K562 (cell line): ENCODE measurements around the gene CRIP3. TPM values are rescaled to one million over a fixed set of nuclear protein-coding genes. Genes with fewer than 3 reads are reported as not detected.

Experiments
- ATF7 ChIP-seq: fragments of 450-650 bp; IDR thresholded peaks from 2 replicates; pipeline ENCODE4 v1.7.1; 2014; ENCODE audit warnings: mild to moderate bottlenecking, moderate library complexity
- BCLAF1 ChIP-seq, 2 experiments: fragments of 450-650 bp in 1 of 2; IDR thresholded peaks; 2 replicates each; pipeline ENCODE4 v1.6.1; 2011 to 2017; ENCODE audit warnings: low read depth in 2 of 2, antibody characterized with exemption in 1 of 2, borderline replicate concordance in 1 of 2, low read length in 1 of 2, mild to moderate bottlenecking in 1 of 2, mixed read lengths in 1 of 2; ENCODE audit not compliant: control insufficient read depth in 1 of 2
- CTBP1 ChIP-seq: fragments of 450-650 bp; IDR thresholded peaks from 2 replicates; pipeline ENCODE4 v1.6.1; 2016; ENCODE audit warnings: borderline replicate concordance
- HLTF ChIP-seq: fragments of 450-650 bp; IDR thresholded peaks from 2 replicates; pipeline ENCODE4 v1.6.1; 2016
- HNRNPLL ChIP-seq: fragments of 200-400 bp; formaldehyde crosslinking; IDR thresholded peaks from 2 replicates; pipeline ENCODE4 v1.6.1; 2017; ENCODE audit warnings: low read length, low read depth, mild to moderate bottlenecking; ENCODE audit not compliant: poor library complexity, severe bottlenecking
- MAX ChIP-seq: sonication (generic); formaldehyde crosslinking; IDR thresholded peaks from 2 replicates; pipeline ENCODE4 v1.9.0; 2022; ENCODE audit warnings: mild to moderate bottlenecking, missing genetic modification reagents
- NRF1 ChIP-seq, 2 experiments: fragments of 450-650 bp; IDR thresholded peaks in 1 of 2; conservative IDR thresholded peaks in 1 of 2; 2 replicates each; pipeline ENCODE4 v1.6.1; 2014; ENCODE audit warnings: mild to moderate bottlenecking in 2 of 2
- POLR2H ChIP-seq: IDR thresholded peaks from 2 replicates; pipeline ENCODE4 v1.6.1; 2016; ENCODE audit warnings: missing genetic modification characterization, low read depth, mild to moderate bottlenecking, control low read depth, missing compliant biosample characterization, moderate library complexity
- USF2 ChIP-seq: sonication (generic); formaldehyde crosslinking; IDR thresholded peaks from 2 replicates; pipeline ENCODE4 v1.5.0; 2020; ENCODE audit warnings: missing genetic modification reagents
- ZBTB40 ChIP-seq, 2 experiments: fragments of 450-650 bp in 1 of 2; sonication (generic) in 1 of 2; formaldehyde crosslinking in 1 of 2; IDR thresholded peaks; 2 replicates each; pipeline versions ENCODE4 v1.7.1 to v1.9.0; 2016 to 2022; ENCODE audit warnings: inconsistent platforms in 1 of 2, mild to moderate bottlenecking in 1 of 2, missing genetic modification reagents in 1 of 2
- ZFP36 ChIP-seq: fragments of 150-350 bp; IDR thresholded peaks from 2 replicates; pipeline ENCODE4 v1.6.1; 2018; ENCODE audit warnings: low read length, low read depth; ENCODE audit not compliant: partially characterized antibody
- ZKSCAN1 ChIP-seq: fragments of 150-350 bp; IDR thresholded peaks from 2 replicates; pipeline ENCODE4 v1.6.1; 2016; ENCODE audit warnings: low read depth, low read length
- polyA plus RNA-seq, 8 experiments: library from polyadenylated mRNA; depleted of rRNA in 4 of 8; stranded (reverse) in 5 of 8; unstranded in 3 of 8; fragments of >200 nt; fragmentation: Nextera tagmentation in 2 of 8; fragmentation: Illumina TruSeq in 1 of 8; extraction: Ambion mirVana in 2 of 8; extraction: Trizol in 1 of 8; gene quantifications; 2 replicates each; pipeline versions ENCODE4 v1.2.1 to v1.2.3, GENCODE V29; 2011 to 2014; ENCODE audit warnings: inconsistent platforms in 1 of 8, missing spikeins in 1 of 8
- total RNA-seq, 7 experiments: library from RNA; depleted of rRNA in 6 of 7; stranded (reverse); fragments of >200 nt in 6 of 7; fragmentation: Illumina TruSeq in 2 of 7; extraction: Trizol in 2 of 7; gene quantifications; 2 replicates each; pipeline versions ENCODE4 v1.2.1 to v1.2.3, GENCODE V29; 2011 to 2021; ENCODE audit warnings: low replicate concordance in 1 of 7

The CRIP3 gene
- total and polyA plus RNA-seq, 9 of the 15 experiments (the other 6 are each of a cell fraction or from before 2014, with no cell fraction given), result 0.36 to 2.1 (median 0.87) TPM

- TF ChIP-seq BCLAF1 (IDR thresholded peaks at IDR 0.05; ENCODE audit: borderline replicate concordance in 1 of 2, control insufficient read depth in 1 of 2, low read depth in 2 of 2, low read length in 1 of 2) (no peak), ATF7 (no peak), ZKSCAN1 (peak; percentile 100), ZFP36 (no peak), MAX (CRISPR knock-in tag) (0 out of 2 replicates have a peak, but pooled peaks have one; percentile 13), NRF1 (conservative IDR thresholded peaks at IDR 0.05 in 1 of 2, IDR thresholded peaks at IDR 0.05 in 1 of 2) (peak; percentile 60 to 64), HLTF (no peak), ZBTB40 (IDR thresholded peaks at IDR 0.05) (no peak), ZBTB40 (CRISPR knock-in tag; IDR thresholded peaks at IDR 0.05) (no peak), HNRNPLL (peak; percentile 48), POLR2H (tag) (no peak), CTBP1 (peak; percentile 46; the same call in 1 of the 2 replicates), USF2 (no peak)
These were observed at the start of gene CRIP3 (continued) for GRCh38 chr6:43308101-43308989.
